NCI-H2227 (cell line): Measurements from ENCODE around the gene APC2.
A peak's percentile ranks its signal among the peaks of the same experiment; 100 is the strongest.
"Not testable (repeated sequence)": the region's sequence is repeated elsewhere in the genome, so short reads cannot be mapped to it uniquely, and the experiment has no call there.

ENCODE experiments used
- DNase-seq: peaks from one replicate; lab custom pipeline; 2025; ENCODE audit not compliant: unreplicated experiment; lab: John Stamatoyannopoulos, UW

APC2 gene

DNA sequence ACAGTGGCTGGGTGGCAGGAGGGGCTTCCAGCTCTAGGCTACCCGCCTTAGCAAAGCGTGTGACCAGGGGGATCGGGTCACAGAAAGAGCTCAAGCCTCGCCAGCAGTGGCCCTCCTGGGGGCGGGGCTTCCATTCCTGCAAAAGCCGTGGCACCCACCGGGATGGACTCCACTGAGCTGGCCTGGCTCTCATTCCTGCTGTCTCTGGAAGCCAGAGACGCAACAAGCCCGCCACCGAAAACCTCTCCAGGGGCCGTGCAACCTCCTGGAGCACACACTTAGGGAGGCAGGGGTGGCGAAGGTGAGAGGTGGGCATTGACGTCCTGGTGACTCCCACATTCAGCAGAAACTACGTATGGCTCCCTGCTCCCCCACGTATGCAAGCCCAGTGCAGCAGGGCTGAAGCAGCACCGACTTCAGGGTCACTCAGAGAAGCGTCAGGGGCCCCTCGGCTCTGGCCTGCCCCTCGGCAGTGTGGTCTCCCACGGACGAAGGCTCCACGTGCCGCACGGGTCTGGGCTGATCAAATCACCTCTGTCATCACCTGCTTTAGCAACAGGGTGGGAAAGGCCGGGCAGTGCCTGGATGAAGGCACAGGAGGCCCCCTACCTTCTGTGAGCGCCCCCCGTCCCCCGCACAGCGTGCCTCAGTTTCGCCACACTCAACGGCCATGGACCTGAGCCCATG lies 26.0 kb downstream of the APC2 start:
- DNase-seq: no peak

DNA sequence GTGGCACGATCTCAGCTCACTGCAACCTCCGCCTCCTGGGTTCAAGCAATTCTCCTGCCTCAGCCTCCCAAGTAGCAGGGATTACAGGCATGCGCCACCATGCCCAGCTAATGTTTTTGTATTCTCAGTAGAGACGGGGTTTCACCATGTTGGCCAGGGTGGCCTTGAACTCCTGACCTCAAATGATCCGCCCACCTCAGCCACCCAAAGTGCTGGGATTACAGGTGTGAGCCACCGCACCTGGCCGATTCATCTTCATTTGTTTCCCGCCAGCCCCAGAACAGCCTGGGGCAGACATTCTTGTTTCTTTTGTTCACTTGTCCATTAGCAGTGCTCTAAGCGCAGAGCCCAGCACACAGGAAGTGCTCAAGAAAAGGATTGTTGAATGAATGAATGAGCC lies 27.1 kb downstream of the APC2 start:
- not testable (repeated sequence) for DNase-seq

DNA sequence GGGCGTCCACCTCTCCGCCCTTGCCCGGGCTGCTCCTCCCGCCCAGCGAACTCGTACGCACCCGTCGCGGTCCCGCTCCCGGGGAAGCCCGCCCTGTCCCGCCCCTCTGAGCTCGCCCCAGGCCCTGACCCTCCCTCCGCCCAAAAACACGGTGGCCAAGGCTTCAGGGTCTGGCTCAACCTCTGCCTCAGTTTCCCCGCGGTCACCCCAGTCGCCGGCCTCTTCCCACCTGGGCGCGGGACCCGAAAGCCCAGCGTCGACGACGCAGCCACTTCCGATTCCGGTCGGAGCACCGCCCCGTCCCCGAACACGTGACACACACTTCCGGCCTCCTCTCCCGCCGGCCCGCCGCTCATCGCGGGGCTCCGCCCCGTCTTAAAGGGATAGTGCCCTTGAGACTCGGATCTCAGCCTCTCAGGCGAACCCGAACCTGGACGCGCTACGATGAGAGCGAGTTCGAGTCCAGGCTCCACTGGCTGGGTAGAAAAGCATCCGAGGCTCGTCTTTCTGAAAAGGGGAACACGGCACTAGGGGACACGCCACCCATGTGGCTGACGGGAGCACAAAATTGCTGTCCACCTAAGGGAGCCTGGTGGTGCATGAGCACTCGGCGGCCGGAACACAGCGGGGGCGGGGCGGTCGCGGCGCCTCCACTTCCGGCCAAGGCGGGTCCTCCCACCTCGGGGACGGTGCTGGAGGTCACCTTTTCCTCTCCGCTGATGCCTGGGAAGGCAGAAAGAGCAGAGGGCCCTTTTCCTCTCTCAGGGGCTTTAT lies 29.2 kb downstream of the APC2 start, which contains the start of gene C19orf25:
Gene C19orf25, minus strand, starts transcription at position 282 of the 774 bp plus-strand sequence. CDS start 312 bp downstream, outside the sequence.
- peak; percentile 95 for DNase-seq

DNA sequence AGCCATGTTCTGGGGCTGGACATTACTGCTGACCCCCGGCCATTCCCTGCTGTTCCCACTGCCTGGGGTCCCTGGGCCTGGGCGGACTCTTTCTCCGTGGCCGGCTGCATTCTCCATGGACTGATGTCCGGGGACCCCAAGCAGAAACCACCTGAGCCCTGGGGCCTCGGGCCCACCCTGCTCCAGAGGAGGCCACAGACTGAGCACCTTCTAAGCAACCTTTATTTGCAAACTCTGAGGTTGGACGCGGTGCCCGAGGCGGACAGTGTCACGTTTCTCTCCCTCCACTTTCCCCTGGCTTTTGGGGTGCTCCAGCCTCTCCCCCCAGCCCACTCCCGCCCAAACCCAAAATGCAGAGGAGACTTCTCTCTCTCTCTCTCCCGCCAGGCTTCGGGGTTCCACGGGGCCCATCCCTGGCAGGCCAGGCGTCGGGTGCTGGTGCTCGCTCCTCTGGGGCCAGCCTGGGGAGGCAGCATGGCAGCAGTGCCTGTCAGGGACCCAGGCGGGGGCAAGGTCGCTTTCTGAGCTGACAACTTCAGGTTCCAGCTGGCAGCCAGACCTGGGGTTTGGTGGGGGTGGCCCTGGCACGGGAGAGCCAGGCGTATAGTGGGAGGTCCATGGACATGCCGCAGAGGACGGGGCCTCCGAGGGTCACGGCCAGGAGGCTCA lies 31.4 kb downstream of the APC2 start:
- no peak for DNase-seq

DNA sequence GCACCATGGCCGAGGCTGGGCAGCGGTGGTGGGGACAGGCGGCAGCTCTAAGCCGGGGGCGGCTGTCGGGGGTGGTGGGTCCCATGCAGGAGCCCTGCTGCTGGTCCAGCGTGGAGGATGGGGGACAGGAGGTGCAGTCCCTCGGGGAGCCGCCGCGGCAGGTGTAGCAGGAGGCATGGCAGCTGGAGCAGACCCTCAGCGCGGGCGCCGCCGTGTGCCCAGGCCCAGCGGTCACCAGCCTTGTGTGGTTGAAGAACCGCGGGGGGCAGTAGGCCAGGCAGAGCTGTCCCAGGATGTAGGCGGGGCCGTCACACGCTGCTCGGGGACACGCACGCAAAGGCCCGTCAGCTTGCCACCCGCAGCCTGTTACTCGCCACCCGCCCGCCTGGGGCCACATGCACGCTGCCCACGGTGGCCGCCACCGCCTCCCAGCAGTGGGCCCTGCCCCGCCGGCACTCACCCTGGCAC lies 32.0 kb downstream of the APC2 start:
- no peak for DNase-seq

DNA sequence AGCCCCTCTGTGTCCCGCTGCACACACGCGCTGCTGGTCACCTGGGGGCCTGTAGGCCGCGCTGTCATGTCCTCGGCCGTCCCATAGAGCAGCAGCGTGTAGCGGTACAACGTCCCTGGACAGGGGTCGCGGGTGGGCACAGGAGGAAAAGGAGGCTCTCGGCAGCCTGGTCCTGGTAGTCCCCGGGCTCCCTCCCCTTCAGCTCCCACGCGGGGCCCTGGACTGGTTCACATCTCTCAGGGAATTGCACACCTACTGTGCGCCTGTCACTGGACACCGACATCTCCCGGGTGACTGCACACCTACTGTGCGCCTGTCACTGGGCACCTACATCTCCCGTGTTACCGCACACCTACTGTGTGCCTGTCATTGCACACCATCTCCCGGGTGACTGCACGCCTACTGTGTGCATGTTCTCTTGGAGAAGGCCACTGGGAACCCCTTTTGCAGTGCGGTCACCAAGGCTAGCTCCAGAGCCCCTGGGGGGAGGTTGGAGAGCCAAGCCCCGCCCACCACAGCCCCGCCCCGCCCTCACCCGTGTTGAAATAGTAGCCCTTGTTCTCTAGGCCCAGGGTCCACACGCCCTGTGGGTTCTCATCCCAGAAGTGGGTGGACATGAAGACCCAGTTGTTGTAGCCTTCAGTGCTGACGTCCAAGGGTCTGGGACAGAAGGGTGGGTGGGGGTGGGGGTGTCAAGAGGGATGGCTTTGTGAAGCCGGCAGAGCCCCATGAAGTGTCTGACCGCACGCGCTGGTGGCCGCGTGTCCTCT lies 32.6 kb downstream of the APC2 start:
- DNase-seq: no peak

DNA sequence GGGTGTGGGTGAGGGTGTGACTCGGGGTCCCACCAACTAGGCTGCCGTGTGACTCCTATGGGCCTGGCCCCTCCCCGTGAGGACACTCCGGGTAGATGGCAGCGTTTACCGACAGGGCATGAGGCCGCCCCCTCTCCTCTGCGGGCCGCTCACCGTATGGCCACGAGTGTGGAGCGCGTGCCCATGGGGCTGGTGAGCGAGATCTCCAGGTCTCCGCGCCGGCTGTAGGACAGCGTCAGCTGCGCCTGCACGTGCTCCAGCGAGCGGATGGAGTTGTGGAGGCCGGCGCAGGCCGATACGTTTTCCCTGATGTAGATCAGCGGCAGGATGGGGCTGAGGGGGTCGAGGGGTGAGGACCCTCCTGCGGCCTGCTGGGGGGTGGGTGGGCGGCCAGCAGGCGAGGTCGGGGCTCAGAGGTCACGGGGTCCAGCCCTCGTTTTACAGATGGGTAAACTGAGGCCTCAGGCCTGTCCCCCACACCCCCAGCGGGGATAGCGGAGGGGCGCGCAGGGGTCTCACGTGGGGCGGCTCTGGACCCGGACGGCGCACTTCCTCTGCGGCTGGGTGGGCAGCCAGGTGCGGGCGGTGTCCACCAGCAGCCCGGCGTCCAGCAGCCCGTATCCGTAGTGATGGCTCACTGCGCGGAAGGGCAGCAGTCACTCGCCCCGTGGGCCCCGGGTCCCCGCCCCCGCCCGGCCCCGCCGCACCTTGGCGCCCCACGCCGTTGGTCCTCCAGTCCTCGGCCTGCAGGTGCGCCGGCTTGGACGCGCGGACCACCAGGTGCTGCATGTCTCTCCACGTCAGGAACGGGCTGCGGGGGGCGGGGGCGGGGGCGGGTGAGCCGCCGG lies 33.4 kb downstream of the APC2 start:
- DNase-seq: no peak

DNA sequence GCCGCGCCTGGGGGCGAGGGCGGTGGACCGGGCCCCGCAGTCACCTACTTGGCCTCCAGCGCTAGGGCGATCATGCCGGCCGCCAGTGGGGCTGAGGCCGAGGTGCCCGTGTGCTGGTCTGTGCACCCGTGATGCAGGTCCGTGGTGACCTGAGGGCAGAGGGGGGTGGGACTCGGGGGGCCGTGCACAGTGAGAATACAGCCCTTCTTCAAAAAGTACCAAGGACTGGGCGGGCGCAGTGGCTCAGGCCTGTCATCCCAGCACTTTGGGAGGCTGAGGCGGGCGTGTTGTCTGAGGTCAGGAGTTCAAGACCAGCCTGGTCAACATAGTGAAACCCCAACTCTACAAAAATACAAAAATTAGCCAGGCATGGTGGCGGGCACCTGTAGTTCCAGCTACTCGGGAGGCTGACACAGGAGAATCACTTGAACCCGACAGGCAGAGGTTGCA lies 34.1 kb downstream of the APC2 start:
- DNase-seq: no peak

DNA sequence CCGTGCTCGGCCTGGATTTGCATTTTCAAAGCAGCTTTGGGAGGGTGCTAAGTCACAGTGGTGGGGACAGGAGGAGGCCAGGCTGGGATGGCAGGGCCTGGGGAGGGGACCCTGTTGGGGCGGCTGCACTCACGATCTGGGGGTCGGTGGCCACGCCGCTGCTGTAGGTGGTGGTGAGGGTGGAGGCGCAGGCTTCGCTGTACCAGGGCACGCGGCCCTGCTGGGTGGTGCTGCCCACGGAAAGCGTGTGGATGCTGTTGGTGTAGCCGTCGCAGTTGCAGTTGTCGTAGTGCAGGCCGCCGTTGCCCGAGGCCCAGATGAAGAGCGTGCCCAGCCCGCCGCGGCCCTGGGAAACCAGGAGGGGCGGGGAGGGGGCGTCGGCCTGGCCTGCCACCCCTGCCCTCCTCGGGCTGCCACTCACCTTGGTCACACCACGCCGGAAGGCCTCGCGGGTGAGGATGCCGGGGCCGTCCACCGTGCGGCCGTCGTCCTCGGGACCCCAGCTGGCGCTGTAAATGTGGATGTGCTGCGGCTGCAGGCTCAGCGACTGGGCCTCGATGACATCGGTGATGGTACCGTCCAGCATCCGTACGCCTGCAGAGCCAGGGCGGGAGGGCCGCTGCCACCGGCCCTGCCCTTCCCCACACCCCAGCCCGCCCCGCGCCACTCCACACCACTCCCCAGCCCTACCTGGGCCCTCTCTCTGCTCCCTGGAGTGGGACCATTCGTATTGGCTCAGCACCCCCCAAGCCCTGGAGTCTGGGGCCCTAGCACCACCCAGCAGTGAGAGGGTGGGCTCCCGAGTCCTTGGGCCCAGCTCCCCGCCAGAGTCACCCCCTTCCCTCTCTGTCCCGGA lies 37.0 kb downstream of the APC2 start:
- DNase-seq: no peak

DNA sequence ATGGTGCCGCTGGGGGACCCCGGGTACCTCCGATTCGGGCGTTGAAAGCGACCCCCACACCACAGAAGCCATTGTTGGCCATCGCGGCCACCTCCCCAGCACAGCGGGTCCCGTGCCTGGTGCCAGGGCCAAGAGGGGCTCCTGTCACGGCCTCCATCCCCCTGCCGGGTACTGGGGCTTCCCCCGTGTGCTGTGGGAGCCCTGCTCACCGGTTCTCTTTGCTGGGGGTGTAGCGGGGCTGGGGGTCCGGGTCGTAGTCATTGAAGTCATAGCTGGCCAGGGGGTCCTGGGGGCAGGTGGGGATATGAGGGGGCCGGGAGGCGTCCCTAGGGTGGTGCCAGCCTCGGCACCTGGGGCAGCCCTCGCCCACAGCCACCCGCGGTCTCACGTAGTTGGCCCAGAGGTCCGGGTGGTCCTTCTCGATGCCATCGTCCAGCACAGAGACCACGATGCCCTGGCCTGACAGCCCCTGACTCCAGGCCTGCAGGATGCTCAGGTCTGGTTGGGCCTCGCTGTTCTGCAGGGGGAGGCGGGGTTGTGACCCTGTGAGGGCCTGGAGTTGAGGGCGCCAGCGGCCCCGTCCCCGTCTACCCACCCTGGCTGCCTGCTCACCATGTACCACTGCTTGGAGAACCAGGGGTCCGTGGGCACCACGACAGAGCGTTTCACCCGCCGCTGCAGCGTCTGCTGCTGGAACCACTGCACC lies 37.8 kb downstream of the APC2 start:
- DNase-seq: no peak

DNA sequence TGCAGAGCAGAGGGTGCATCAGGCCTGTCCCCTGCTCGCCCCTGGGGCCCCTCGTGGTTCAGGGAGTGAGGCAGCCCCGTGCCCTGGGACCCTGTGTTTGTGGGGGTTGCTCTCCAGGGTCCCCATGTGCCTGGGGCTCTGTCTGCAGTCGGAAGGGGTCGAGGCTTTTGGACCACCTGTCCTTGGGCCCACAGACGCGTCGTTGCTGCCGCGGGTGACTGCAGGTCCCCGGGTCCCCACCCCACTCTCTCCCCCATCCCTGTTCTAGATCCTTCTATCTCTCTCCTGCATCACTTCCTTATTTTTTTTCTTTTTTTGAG lies 38.3 kb downstream of the APC2 start:
- DNase-seq: no peak

DNA sequence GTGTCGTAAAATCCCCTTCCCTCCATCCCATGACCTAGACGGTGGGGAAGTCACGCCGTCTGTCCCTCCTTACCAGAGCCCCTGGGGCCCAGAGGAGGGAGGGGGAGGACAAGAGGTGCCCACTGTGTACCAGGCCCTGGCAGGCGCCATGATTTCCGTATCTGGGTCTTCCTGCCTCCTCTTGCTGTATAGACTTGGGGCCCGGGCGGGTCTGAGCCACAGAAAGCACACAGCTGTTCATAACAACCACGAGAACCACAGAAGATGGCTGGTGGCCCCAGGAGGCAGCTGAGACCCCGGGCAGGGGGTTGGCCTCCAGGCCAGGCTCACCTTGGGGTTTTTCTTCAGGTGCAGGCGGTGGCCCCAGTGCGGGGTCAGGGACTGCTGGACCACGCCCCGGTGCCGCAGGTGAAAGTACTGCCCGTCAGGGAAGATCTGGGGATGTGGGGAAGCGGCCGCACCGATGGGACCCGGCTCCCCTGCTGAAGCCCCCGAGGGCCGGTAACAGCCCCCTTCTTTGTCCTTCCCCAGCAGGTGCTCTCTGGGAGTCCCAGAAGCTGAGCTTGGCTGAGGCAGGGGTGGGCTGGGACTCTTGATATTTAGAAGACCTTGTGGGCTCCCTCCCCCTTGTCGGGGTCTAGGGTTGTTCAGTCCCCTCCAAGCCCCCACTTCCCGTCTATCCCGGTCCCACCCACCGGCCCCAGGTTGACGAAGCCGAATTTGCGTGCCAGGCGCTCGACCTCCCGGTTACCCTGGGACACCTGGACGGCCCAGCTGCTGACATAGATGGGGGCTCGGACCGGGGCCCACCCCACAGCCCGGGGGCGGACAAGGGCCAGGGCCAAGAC lies 39.8 kb downstream of the APC2 start:
- no peak for DNase-seq

DNA sequence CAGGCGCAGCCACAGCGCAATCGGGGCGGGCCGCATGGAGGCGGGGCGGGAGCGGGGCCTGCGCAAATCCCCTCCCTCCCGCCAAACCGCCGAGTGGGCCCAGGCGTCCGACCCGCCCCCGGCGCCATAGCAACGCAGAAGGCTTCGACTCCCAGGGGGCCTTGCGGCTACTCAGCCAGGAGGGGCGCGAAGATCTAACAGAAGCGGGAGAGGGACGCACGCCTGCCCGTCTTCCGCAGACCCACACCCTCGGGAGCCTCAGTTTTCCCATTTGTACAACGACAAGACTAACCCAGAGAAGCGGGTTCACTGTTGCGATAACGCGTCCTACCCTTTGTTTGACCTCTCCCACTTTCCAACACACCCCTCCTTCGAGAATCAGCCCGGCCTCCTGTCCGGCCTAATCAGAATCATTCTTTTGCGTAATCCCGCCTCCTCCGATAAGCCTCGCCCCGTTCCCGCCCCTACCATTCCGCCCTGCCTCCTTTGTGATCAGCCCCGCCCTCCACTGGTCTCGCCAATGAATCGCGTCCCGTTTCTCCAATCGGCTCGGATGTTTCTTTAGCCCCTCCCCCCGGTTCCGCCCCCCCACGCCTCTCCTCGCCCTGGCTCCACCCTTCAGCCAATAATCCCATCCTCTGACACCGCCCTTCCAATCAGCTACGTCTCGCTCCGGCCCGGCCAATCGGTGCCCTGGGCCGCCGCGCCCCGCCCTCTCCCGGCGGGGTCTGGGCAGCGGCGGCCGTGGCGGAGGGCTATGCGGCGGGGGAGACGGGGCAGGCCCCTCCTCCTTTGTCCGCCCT lies 40.6 kb downstream of the APC2 start, which contains the start of gene PCSK4:
Gene PCSK4, minus strand, starts transcription at position 40 of the 803 bp plus-strand sequence. Its CDS starts 4 bp downstream, at position 36.
- DNase-seq: peak; percentile 96

DNA sequence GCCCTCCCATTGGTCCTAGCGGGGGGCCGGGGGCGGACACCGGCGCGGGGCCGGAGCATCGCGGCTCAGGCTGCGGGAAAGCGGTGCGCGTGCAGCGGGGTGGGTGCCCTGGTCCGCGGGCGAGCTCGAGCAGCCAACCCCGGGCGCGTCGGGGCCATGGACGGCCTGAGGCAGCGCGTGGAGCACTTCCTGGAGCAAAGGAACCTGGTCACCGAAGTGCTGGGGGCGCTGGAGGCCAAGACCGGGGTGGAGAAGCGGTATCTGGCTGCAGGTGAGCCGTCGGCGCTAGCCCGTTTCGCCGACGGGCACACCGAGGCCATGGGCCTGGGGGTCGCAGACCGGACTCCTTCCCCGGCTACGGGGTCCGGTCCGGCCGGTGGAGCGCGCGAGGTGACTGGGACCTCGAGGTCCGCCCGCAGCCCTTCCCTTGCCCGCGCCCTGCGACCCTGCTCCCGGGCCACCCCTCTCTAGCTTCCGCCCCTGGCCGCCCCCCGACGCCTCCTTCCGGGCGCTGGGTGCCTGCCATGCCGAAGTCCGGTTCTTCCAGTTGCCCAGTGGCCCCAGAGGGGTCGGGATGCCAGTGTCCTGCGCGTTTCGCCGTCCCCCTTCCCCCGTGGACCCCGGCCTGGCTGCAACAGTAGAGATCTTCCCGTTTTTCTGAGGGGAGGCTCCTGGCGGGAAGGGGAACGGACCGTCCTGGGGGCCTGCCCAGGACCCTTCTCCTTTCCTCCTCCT lies 41.4 kb downstream of the APC2 start, which contains the start of gene REEP6:
Gene REEP6, plus strand, starts transcription at position 68 of the 735 bp plus-strand sequence. Its CDS starts 89 bp downstream, at position 157.
- DNase-seq: no peak

DNA sequence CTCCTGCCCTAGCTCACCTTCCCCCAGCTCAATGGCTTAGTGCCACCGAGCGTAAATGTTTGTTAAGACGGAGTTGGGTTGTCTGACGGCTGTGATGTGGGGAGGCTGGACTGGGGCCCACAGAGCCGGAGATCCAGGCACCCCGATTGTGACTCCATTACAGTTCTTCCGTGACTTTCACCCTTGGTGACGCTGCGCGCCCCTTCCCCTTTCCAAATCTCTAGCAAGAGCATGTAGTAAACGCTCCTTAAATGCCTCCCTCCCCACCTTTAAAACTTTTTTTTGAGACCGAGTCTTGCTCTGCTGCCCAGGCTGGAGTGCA lies 41.9 kb downstream of the APC2 start:
- no peak for DNase-seq

DNA sequence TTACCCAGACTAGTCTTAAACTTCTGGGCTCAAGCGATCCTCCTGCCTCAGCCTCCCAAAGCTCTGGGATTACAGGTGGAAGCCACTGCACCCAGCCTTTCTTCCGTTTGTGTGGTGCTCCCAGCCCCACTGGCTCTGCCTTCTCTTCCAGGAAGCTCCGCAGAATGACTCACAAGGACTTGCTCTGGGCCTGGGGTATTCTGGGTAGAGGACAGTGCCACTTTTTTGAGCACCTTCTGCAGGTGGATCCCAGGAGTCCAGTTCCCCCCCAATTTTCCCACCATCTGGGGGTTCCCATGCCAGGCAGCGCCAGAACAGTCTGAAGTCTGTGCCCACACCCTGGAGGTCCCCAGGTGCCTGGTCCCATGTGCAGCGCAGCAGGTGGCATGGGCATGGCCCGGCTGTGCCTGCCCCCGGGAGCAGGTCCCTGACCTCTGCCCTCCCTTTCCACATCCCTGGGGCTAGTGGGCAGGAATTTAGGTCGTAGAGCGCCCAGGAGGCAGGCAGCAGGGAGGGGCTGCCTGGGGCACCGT lies 42.6 kb downstream of the APC2 start:
- no peak for DNase-seq
